OCI-LY7 (cell line): ENCODE measurements around the gene FAH.

Experiments
- EZH2phosphoT487 ChIP-seq: fragments of 200-600 bp; sonication (generic); IDR thresholded peaks from 2 replicates; pipeline ENCODE4 v1.6.1; 2018; ENCODE audit warnings: low read depth, borderline replicate concordance, mild to moderate bottlenecking, mixed run types, antibody characterized with exemption, low read length, moderate library complexity, mixed read lengths
- TF ChIP-seq, protein P1 (sequence below): fragments of 200-600 bp; sonication (generic); conservative IDR thresholded peaks from 2 replicates; pipeline ENCODE4 v1.5.1; 2014; ENCODE audit warnings: mild to moderate bottlenecking, antibody characterized with exemption, low read length, moderate library complexity, mixed read lengths

DNA sequence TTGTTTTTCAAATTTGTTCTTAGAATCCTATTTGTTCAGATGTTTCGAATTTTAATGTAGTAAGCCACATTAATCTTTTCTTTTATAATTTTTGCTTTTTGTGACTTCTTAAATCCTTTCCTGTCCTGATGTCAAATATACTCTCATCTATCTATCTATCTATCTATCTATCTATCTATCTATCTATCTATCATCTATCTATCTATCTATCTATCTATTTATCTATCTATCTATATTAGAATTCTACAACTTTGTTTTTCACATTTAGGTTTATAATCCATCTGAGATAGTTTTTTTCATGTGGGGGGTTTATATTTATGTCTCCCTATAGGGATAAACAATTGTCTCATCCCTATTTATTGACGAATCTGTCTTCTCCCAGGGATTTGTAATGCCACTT, 67.2 kb downstream of the FAH start:
- TF ChIP-seq, protein P1, sequence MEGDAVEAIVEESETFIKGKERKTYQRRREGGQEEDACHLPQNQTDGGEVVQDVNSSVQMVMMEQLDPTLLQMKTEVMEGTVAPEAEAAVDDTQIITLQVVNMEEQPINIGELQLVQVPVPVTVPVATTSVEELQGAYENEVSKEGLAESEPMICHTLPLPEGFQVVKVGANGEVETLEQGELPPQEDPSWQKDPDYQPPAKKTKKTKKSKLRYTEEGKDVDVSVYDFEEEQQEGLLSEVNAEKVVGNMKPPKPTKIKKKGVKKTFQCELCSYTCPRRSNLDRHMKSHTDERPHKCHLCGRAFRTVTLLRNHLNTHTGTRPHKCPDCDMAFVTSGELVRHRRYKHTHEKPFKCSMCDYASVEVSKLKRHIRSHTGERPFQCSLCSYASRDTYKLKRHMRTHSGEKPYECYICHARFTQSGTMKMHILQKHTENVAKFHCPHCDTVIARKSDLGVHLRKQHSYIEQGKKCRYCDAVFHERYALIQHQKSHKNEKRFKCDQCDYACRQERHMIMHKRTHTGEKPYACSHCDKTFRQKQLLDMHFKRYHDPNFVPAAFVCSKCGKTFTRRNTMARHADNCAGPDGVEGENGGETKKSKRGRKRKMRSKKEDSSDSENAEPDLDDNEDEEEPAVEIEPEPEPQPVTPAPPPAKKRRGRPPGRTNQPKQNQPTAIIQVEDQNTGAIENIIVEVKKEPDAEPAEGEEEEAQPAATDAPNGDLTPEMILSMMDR, result no peak
- TF ChIP-seq EZH2phosphoT487, result no peak
